GM18505 (cell line): ENCODE data around the gene PCOLCE2.

Experiments used
- ATAC-seq: cut with Tn5 transposase; IDR thresholded peaks from one replicate; pipeline ENCODE4 v1.9.1; 2021; ENCODE audit not compliant: unreplicated experiment
- POLR2A ChIP-seq: IDR thresholded peaks from 4 replicates; pipeline ENCODE4 v1.6.1; 2011; ENCODE audit warnings: borderline replicate concordance; ENCODE audit not compliant: insufficient read depth, insufficient read length; ENCODE audit errors: extremely low read depth

PCOLCE2 gene, protein sequence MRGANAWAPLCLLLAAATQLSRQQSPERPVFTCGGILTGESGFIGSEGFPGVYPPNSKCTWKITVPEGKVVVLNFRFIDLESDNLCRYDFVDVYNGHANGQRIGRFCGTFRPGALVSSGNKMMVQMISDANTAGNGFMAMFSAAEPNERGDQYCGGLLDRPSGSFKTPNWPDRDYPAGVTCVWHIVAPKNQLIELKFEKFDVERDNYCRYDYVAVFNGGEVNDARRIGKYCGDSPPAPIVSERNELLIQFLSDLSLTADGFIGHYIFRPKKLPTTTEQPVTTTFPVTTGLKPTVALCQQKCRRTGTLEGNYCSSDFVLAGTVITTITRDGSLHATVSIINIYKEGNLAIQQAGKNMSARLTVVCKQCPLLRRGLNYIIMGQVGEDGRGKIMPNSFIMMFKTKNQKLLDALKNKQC

DNA sequence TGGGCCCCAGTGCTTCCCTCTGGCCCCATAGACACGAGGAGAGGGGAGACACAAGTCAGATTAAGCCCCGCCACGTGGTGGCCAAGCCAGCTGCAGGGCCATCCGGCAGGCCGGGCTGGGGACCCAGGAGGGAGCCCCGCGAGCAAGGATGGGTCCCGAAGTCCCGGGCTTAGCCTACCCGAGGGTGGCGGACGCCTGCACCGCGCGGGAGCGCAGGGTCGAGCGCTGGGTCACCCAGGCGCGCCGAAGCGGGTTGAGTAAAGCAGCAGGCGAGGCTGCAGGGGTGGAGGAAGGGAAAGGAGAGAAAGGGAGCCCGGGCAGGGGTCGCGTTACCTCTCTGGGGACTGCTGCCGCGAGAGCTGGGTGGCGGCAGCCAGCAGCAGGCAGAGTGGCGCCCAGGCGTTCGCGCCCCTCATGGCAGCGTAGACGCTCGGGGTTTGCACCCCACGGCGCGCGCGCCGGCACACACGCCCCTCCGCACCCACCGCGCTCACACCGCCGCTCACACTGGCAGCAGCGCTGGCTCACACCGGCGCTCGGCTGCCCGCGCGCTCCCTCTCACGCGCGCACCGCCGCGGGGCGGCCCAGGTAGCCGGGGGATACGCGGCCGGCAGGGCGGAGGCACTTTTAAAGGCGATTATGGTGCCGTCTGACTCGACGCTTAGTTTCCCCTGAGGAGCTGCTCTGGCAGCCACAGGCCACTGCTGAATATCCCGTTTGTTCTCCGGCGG lies at the start of gene PCOLCE2:
Gene PCOLCE2, minus strand, starts transcription at position 603 of the 731 bp plus-strand sequence. Its CDS starts 187 bp downstream, at position 416.
- no peak for ATAC-seq
- TF ChIP-seq POLR2A, result no peak

DNA sequence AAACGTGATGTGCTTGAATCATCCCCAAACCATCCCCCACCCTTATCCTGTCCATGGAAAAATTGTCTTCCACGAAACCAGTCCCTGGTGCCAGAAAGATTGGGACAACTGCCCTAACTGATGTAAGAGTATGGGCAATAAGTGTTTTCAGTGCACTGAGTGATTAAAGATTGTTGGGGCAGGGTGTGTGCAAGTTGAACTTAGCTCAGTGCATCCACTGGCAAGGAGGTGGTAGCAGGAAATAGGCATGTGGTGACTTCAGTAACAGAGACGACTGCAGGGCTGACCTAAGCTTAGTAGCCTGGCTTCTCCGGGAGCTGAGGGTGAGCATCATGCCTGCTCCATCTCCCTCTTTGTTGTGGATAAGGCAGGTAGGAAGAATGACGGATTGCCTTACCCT lies 47.1 kb upstream of the PCOLCE2 start:
- TF ChIP-seq POLR2A, result no peak
- no peak for ATAC-seq

GRCh38 chr3:142934887-142935269 lies 46.0 kb upstream of the PCOLCE2 start:
- TF ChIP-seq POLR2A, result no peak
- no peak for ATAC-seq

DNA sequence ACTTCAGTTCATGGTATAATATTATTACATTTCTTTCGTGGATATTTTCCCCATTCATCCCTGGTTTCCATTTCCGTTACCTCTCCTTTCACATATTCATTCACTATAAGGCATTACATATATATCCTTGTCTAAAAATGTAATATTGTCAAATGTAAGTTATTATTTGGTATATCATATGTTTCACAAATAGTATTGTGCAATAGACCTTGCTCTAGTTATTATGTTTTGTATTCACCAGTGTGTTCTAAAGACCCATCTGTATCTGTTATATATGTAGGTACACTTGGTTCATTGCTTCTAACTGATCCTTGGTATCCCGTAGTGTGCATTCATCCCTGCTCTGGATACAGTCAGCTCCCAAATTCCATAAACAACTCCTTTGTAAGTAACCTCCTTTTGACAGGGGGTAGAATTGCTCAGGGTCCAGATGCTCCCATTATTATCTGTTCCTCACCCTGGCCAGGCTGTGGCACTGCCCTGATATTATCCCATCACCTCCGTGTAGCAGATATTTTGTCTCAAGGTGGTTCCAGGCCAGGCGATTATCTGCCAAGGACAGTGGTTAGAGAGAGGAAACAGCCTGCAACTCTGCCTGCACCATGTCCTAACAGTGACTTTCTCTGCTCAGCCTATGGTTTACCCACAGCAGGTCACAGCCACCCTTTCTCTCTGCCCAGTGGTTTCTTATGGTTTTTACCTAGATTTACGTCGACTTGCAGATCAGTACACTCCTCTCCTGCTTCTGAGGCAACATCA lies 45.4 kb upstream of the PCOLCE2 start:
- no peak for TF ChIP-seq POLR2A
- ATAC-seq, result no peak

DNA sequence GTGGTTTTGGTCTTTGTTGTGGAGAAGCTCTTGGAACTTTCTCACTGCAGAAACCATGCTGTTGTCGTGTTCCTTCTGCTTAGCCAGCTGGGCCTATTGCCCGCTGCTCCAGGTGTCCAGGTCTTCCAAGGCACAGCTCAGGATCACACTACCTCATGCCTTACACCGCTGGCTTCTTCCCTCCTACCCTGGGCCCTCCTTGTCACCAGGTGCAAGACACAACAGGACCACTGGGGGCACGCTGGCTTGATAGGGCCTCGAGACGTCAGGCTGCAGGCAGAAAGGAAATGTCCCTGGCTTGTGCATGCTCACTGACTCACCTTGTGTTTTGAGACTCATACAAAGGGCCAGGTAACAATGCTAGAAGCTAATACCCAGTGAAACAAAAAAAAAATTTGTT lies 42.3 kb upstream of the PCOLCE2 start:
- no peak for TF ChIP-seq POLR2A
- no peak for ATAC-seq

DNA sequence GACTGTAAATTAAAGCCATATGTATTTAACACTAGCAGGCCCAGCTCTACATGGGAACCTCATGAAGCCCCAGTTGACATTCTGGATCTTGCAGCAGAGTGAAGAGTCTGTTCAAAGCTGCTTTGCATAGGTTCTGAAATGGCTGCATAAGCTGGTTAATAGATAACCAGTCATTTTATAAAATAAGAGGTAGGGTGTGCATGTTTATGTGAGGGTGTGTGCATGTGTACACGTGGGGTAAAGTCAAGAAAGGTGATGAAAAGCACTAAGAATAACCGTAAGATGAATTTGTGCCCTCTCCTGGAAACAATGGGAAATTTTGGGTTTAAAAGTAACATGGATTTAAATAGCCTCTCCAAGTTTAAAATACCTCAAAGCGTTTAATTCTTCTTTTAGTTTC lies 41.6 kb upstream of the PCOLCE2 start:
- TF ChIP-seq POLR2A, result no peak
- ATAC-seq, result no peak

DNA sequence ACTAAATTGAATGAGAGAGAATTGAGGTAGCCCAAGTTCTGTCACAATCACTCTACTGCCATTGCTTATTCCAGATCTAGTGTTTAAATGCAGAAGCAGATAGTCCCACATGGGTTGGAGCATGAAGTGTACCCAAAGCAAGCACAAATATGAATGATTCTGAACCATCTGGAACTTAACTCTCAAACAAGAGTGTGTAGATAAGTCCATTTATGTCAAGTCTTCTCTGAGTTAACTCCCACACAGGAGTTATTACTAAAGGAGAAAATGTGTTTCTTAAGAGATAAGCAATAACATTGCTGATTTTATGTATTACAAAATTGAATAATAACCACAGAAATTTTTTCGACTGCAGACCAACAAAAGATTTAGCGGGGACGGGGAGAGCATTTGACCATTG lies 41.0 kb upstream of the PCOLCE2 start:
- no peak for TF ChIP-seq POLR2A

GRCh38 chr3:142929109-142929508 lies 40.2 kb upstream of the PCOLCE2 start:
- TF ChIP-seq POLR2A, result no peak
- ATAC-seq, result no peak

More for the DNA sequence above, 41.0 kb upstream of the PCOLCE2 start:
- no peak for ATAC-seq

DNA sequence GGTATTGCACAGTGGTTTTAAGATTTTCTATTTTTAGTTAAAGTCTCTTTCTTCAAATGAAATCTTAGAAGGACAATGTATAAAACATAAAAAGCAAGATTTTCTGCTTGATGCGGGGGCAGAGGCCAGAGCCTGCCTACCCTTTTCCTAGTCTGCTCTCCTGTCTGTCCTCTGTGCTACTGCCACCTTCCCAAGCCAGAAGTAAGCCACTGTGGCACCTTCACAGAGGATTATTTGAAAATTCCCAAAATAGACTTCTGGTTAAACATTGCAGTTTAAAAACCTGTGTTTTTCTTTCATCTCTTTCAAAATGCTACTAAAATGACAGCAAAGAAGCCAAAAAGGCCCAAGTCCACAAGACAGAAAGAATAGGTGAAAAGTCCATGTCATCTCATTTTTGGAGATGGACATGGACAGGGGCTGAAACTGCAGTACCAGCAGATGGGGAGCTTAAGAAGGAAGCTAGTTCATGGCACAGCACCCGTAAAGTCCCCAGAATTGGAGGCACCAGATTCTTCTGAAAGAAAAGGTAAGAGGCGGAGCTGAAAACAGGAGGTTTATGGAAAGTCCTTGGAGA lies 37.6 kb upstream of the PCOLCE2 start:
- no peak for ATAC-seq
- no peak for TF ChIP-seq POLR2A

GRCh38 chr3:142925140-142925539 lies 36.3 kb upstream of the PCOLCE2 start:
- no peak for ATAC-seq
- no peak for TF ChIP-seq POLR2A

DNA sequence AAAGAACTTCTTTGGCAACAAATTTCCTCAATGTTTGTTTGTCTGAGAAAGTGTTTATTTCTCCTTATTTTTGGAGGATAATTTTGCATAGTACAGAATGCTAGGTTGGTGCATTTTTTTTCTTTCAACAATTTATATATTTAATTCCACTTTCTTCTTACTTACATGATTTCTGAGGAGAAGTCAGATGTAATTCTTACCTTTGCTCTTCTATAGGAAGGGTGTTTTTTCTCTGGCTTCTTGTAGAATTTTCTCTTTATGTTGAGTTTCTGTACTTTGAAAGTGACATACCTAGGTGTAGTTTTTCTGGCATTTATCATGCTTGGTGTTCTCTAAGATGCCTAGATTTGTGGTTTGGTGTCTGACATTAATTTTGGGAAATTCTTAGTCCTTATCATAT lies 34.8 kb upstream of the PCOLCE2 start:
- no peak for ATAC-seq
- TF ChIP-seq POLR2A, result no peak

- no peak for ATAC-seq
- no peak for TF ChIP-seq POLR2A
Measured at GRCh38 chr3:142916605-142917004, 27.7 kb upstream of the PCOLCE2 start.

DNA sequence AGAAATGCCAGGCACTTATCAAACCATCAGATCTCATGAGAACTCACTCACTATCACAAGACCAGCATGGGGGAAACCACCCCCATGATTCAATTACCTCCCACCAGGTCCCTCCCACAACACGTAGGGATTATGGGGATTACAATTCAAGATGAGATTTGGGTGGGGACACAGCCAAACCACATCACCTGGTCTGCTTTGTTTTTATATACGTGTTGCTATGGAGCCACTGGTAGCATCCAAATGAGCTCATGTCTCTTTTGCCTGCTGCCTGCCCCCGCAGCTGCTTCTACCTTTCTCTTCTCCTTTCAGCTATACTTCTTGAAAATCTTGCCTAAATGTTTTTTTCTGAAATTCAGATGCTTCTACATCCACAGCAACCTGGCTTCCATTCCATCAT lies 26.8 kb upstream of the PCOLCE2 start:
- ATAC-seq, result no peak
- no peak for TF ChIP-seq POLR2A
